Esophagus muscularis mucosa (tissue), 4 donors: ENCODE results near the gene TRHDE.

ENCODE experiments used
- EP300 ChIP-seq: sonication (generic); formaldehyde crosslinking; IDR thresholded peaks from one replicate; pipeline ENCODE4 v1.6.1; 2017; ENCODE audit warnings: antibody characterized with exemption
- POLR2AphosphoS5 ChIP-seq, 2 donors: sonication (generic); formaldehyde crosslinking; IDR thresholded peaks; one replicate each; pipeline ENCODE4 v1.6.1; 2017; ENCODE audit warnings: antibody characterized with exemption in 2 of 2
- TF ChIP-seq, protein P1 (sequence below), 3 experiments: fragments of 200-600 bp in 2 of 3; fragments of 450-650 bp in 1 of 3; sonication (generic) in 2 of 3; IDR thresholded peaks; one replicate each; pipeline ENCODE4 v1.5.1; 2017 to 2019; ENCODE audit warnings: antibody characterized with exemption in 3 of 3, mild to moderate bottlenecking in 2 of 3, moderate library complexity in 1 of 3

GRCh38 chr12:72472350-72472749 lies 200.2 kb downstream of the TRHDE start:
- TF ChIP-seq POLR2AphosphoS5 (IDR thresholded peaks at IDR 0.05), result no peak
- TF ChIP-seq, protein P1, sequence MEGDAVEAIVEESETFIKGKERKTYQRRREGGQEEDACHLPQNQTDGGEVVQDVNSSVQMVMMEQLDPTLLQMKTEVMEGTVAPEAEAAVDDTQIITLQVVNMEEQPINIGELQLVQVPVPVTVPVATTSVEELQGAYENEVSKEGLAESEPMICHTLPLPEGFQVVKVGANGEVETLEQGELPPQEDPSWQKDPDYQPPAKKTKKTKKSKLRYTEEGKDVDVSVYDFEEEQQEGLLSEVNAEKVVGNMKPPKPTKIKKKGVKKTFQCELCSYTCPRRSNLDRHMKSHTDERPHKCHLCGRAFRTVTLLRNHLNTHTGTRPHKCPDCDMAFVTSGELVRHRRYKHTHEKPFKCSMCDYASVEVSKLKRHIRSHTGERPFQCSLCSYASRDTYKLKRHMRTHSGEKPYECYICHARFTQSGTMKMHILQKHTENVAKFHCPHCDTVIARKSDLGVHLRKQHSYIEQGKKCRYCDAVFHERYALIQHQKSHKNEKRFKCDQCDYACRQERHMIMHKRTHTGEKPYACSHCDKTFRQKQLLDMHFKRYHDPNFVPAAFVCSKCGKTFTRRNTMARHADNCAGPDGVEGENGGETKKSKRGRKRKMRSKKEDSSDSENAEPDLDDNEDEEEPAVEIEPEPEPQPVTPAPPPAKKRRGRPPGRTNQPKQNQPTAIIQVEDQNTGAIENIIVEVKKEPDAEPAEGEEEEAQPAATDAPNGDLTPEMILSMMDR (IDR thresholded peaks at IDR 0.05), result no peak
- no peak for TF ChIP-seq EP300
